GM12873 (cell line): Measurements from ENCODE around the gene APOBEC3B.

Source experiments
- CTCF ChIP-seq: IDR thresholded peaks from 2 replicates; pipeline ENCODE4 v1.5.1; 2012; ENCODE audit warnings: low read depth, mild to moderate bottlenecking, moderate library complexity, low read length, control low read depth; ENCODE audit not compliant: insufficient read depth; ENCODE audit errors: missing control alignments

The APOBEC3B gene

GRCh38 chr22:38984224-38984623 lies 2.1 kb downstream of the APOBEC3B start:
- no peak for TF ChIP-seq CTCF

DNA sequence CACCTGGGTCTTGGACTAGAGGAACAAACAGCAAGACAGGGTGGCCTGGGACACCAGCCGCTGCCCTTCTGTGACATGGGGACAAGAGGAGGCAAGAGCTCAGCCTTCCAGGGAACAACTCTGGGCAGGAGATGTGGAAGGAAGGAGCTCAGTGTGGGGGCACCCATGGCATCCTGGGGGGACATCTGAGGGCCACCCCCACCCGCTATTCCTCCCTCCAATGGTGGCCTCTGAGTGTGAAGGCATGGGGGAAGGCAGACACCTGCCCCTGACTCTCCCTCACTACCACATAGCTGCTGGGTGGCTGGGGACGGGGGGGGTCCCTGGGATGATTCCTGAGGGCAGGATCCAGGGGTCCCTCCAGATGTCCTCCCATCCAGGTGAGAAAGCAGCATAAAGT lies 4.5 kb downstream of the APOBEC3B start:
- TF ChIP-seq CTCF: no peak

GRCh38 chr22:38987171-38987895 lies 5.2 kb downstream of the APOBEC3B start:
- no peak for TF ChIP-seq CTCF

- no peak for TF ChIP-seq CTCF
Observed at GRCh38 chr22:38989466-38989865, 7.3 kb downstream of the APOBEC3B start.

GRCh38 chr22:38996105-38996504 lies 14.0 kb downstream of the APOBEC3B start:
- no peak for TF ChIP-seq CTCF

DNA sequence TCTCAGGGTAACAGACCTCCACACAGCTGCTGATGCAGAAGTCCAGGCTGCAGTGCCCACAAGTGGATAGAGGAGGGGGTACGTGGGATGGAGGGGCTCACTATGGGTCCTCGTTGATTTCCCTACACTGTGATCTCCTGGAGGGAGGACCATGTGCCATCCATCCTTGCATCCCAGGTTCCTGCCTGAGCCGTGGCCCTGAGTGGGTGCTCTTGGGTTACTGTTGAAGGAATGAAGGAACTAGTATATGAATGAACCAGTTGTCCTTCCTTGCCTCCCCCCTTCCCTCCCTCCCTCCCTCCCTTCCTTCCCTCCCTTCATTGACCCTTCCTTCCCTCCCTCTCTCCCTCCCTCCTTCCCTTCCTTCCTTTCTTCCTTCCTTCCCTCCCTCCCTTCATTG lies 15.4 kb downstream of the APOBEC3B start:
- no peak for TF ChIP-seq CTCF

DNA sequence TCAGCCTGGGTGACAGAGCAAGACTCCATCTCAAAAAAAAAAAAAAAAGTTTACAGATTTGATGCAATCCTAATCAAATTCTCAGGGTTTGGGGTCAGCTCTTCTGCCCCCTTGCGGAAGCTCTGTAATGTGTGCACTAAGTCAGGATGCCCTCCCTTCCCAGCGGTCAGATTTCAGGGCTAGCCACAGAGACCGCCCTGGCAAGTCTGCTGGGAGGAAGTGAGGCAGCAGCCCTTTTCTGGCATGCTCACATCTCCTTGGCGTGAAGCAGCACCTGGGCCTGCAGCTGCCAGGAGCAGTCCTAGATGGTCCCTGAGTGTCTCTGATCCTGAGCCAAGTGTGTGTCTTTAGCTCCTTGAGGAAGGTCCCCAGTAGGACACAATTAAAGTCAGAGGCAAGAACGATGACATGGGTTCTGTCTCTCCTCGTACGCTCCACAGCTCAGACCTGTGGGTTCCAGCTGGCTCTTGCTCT lies 21.1 kb downstream of the APOBEC3B start:
- TF ChIP-seq CTCF: peak; percentile 76
